Tibial artery (tissue), 4 donors: ENCODE data around the gene RASSF10.

Experiments used
- DNase-seq, 2 donors: peaks; one replicate each; pipeline ENCODE4 v3.0.0-alpha.2; 2019
- H3K27ac ChIP-seq, 2 donors: fragments of 200-600 bp; sonication (generic) in 1 of 2; 1 replicate in 1 of 2; 2 replicates in 1 of 2; pipeline ENCODE4 v1.5.1; 2018 to 2019; ENCODE audit warnings: mild to moderate bottlenecking in 1 of 2
- H3K27me3 ChIP-seq, 2 donors: fragments of 200-600 bp; sonication (generic) in 1 of 2; one replicate each; pipeline versions ENCODE4 v1.5.1 to v1.6.0; 2016 to 2019
- H3K36me3 ChIP-seq, 3 donors: fragments of 200-600 bp; sonication (generic) in 2 of 3; one replicate each; pipeline ENCODE4 v1.5.1; 2016 to 2019; ENCODE audit warnings: mild to moderate bottlenecking in 2 of 3
- H3K4me1 ChIP-seq, 4 donors: fragments of 200-600 bp; sonication (generic) in 2 of 4; 1 replicate in 3 of 4; 2 replicates in 1 of 4; pipeline ENCODE4 v1.5.1; 2016 to 2019
- H3K4me3 ChIP-seq, 2 donors: fragments of 200-600 bp; sonication (generic) in 1 of 2; 1 replicate in 1 of 2; 2 replicates in 1 of 2; pipeline ENCODE4 v1.5.1; 2018 to 2019; ENCODE audit warnings: mild to moderate bottlenecking in 2 of 2
- H3K9me3 ChIP-seq, 3 donors: fragments of 200-600 bp; sonication (generic) in 1 of 3; one replicate each; pipeline ENCODE4 v1.5.1; 2016 to 2019
- CTCF ChIP-seq, 2 experiments: fragments of 200-600 bp in 1 of 2; fragments of 450-650 bp in 1 of 2; IDR thresholded peaks; one replicate each; pipeline ENCODE4 v1.5.1; 2017 to 2019; ENCODE audit warnings: antibody characterized with exemption in 2 of 2, mild to moderate bottlenecking in 1 of 2, moderate library complexity in 1 of 2
- intact Hi-C: fragments of 100-400 bp; cut with DNase I; formaldehyde crosslinking; loops from one replicate; pipeline ENCODE4 v1.15.0; 2023; ENCODE audit warnings: low total_unique reads

Gene RASSF10

DNA sequence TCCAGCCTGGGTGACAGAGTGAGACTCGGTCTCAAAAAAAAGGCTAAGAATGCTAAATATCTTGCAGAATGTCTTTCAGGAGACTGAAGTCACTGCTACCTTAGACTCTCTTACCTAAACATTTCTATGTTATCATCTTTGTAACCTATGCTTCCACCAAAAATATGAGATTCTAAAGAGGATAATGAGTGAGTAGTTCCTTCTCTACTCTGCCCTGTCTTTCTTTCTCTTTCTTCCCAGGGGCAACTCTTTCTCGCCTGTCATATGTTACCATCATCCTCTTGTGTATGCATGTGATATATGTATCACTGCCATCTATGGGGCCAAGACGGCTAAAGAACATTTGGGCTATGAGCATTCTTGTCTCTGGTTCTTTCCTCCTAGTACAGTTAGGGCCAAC is 9.0 kb upstream of the RASSF10 start:
- TF ChIP-seq CTCF (IDR thresholded peaks at IDR 0.05): no peak

DNA sequence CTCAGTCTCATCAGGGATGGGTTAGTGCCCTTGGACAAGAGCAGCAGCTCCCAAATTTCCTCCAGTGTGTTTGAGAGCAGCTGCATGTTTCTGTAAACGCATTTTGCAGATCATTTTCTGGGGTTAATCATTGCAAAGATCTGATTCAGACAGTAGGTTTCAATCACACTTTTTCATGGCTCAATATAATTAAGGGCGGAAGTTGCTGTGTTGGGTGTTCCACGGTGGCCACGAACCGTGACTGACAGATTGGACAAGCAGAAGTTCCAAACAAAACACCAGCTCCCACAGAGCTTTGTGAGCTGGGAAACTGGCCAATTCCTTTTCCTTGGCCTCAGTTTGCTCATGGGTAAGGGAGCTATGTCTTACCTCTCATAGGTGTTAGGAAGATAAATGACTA is 8.4 kb upstream of the RASSF10 start:
- Histone ChIP-seq H3K27ac (no peak overlapping the region), H3K27me3 (peaks cover 0 to 12% of the 10 kb centered on the region in 2 donors), H3K36me3 (no peaks in the 10 kb centered on the region), H3K4me1 (no peaks in the 10 kb centered on the region), H3K4me3 (no peak overlapping the region), H3K9me3 (no peaks in the 10 kb centered on the region)
- no peak for TF ChIP-seq CTCF (IDR thresholded peaks at IDR 0.05)
- DNase-seq: no peak
- intact Hi-C loops: no loop called here

More for the DNA sequence above, 9.0 kb upstream of the RASSF10 start:
- Histone ChIP-seq H3K4me3 (no peak overlapping the region), H3K9me3 (no peaks in the 10 kb centered on the region), H3K27ac (no peak overlapping the region), H3K27me3 (peaks cover 0 to 12% of the 10 kb centered on the region in 2 donors), H3K4me1 (no peaks in the 10 kb centered on the region), H3K36me3 (no peaks in the 10 kb centered on the region)
- no peak for DNase-seq
- intact Hi-C loops: no loop called here

- Histone ChIP-seq H3K27me3 (peaks cover 0 to 35% of the 10 kb centered on the region in 2 donors), H3K27ac (no peak overlapping the region), H3K4me1 (peaks cover 0 to 9% (median 5%) of the 10 kb centered on the region in 4 donors), H3K9me3 (no peaks in the 10 kb centered on the region), H3K4me3 (no peak overlapping the region), H3K36me3 (no peaks in the 10 kb centered on the region)
- intact Hi-C loops: no loop called here
- no peak for TF ChIP-seq CTCF (IDR thresholded peaks at IDR 0.05)
- no peak for DNase-seq
Measured at GRCh38 chr11:13003736-13004493, 5.2 kb upstream of the RASSF10 start.

- Histone ChIP-seq H3K36me3 (no peaks in the 10 kb centered on the region), H3K4me3 (no peak overlapping the region), H3K4me1 (peaks cover 0 to 33% (median 22%) of the 10 kb centered on the region in 4 donors), H3K27me3 (peaks cover 3 to 57% of the 10 kb centered on the region in 2 donors), H3K9me3 (no peaks in the 10 kb centered on the region), H3K27ac (no peak overlapping the region)
- TF ChIP-seq CTCF (IDR thresholded peaks at IDR 0.05): no peak
- DNase-seq: no peak
- intact Hi-C loops: no loop called here
Measured at GRCh38 chr11:13007182-13008060, 1.7 kb upstream of the RASSF10 start.

DNA sequence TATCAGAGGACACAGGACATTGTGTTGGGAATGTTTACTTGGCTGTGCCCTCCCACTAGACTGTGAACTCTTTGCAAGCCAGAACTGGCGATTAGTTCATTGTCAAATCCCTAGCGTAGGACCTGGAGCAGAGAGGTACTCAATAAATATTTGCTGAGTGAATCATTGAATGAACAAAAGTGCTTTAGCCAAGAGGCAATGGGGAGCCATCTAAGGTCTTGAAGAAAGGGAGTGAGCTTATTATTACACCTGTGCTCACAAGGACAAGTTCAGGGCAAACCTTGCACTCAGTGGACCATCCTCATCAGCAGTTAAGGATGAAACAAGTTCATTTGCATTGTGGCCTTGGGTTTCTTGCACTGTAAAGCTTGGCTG is 1.1 kb upstream of the RASSF10 start:
- TF ChIP-seq CTCF (IDR thresholded peaks at IDR 0.05): no peak
- Histone ChIP-seq H3K36me3 (no peaks in the 10 kb centered on the region), H3K27ac (no peak overlapping the region), H3K4me1 (peaks cover 0 to 33% (median 22%) of the 10 kb centered on the region in 4 donors), H3K4me3 (no peak overlapping the region), H3K27me3 (peaks cover 3 to 61% of the 10 kb centered on the region in 2 donors), H3K9me3 (no peaks in the 10 kb centered on the region)
- no peak for DNase-seq
- intact Hi-C loops: no loop called here
